Gastroesophageal sphincter (tissue), 3 donors: ENCODE measurements around the gene PRDM16.

ENCODE experiments used
- CTCF ChIP-seq, 4 experiments: fragments of 200-600 bp in 2 of 4; fragments of 450-650 bp in 2 of 4; sonication (generic) in 1 of 4; IDR thresholded peaks; one replicate each; pipeline ENCODE4 v1.5.1; 2017 to 2019; ENCODE audit warnings: antibody characterized with exemption in 4 of 4, mild to moderate bottlenecking in 2 of 4, moderate library complexity in 2 of 4
- EP300 ChIP-seq: sonication (generic); formaldehyde crosslinking; IDR thresholded peaks from one replicate; pipeline ENCODE4 v1.6.1; 2017; ENCODE audit warnings: antibody characterized with exemption, mild to moderate bottlenecking
- POLR2A ChIP-seq, 2 donors: fragments of 450-650 bp; IDR thresholded peaks; one replicate each; pipeline ENCODE4 v1.6.1; 2017; ENCODE audit warnings: antibody characterized with exemption in 2 of 2, mild to moderate bottlenecking in 2 of 2, moderate library complexity in 1 of 2
- POLR2AphosphoS5 ChIP-seq: sonication (generic); formaldehyde crosslinking; IDR thresholded peaks from one replicate; pipeline ENCODE4 v1.6.1; 2017; ENCODE audit warnings: antibody characterized with exemption

GRCh38 chr1:3344395-3344794, 275.4 kb downstream of the PRDM16 start:
- TF ChIP-seq CTCF (IDR thresholded peaks at IDR 0.05) (no peak), POLR2A (IDR thresholded peaks at IDR 0.05) (no peak), POLR2AphosphoS5 (no peak), EP300 (no peak)
